HepG2 (cell line): ENCODE results near the gene MYO1C. TPM values are rescaled to one million over a fixed set of nuclear protein-coding genes. Genes with fewer than 3 reads are reported as not detected.
A peak's percentile ranks its signal among the peaks of the same experiment; 100 is the strongest.

Source experiments
- ARNTL ChIP-seq: sonication (generic); formaldehyde crosslinking; IDR thresholded peaks from 2 replicates; pipeline ENCODE4 v1.4.0; 2020; ENCODE audit warnings: mild to moderate bottlenecking, missing genetic modification reagents
- ATF7-NPFF ChIP-seq: sonication (generic); formaldehyde crosslinking; IDR thresholded peaks from 2 replicates; pipeline ENCODE4 v1.8.1; 2023; ENCODE audit warnings: mild to moderate bottlenecking, low read depth, missing genetic modification reagents, moderate library complexity
- CHD2 ChIP-seq: IDR thresholded peaks from 2 replicates; pipeline ENCODE4 v1.6.1; 2011; ENCODE audit warnings: low read depth, low read length, improper control_type of control experiment
- CSRNP2 ChIP-seq: sonication (generic); formaldehyde crosslinking; conservative IDR thresholded peaks from 2 replicates; pipeline ENCODE4 v1.8.0; 2022; ENCODE audit warnings: low read depth, missing genetic modification reagents
- EP300 ChIP-seq, 3 experiments: sonication (generic) in 1 of 3; formaldehyde crosslinking in 1 of 3; IDR thresholded peaks; 2 replicates each; pipeline versions ENCODE4 v1.5.1 to v1.6.1; 2011 to 2020; ENCODE audit warnings: low read depth in 2 of 3, low read length in 2 of 3, borderline replicate concordance in 1 of 3, improper control_type of control experiment in 1 of 3, mild to moderate bottlenecking in 1 of 3, missing genetic modification reagents in 1 of 3, moderate library complexity in 1 of 3
- IRX3 ChIP-seq: sonication (generic); formaldehyde crosslinking; IDR thresholded peaks from 2 replicates; pipeline ENCODE4 v1.8.1; 2023; ENCODE audit warnings: mild to moderate bottlenecking, low read depth, missing genetic modification reagents, borderline replicate concordance
- SAP130 ChIP-seq: IDR thresholded peaks from 2 replicates; pipeline ENCODE4 v1.6.1; 2016; ENCODE audit warnings: low read depth
- SMAD3 ChIP-seq: sonication (generic); formaldehyde crosslinking; IDR thresholded peaks from 2 replicates; pipeline ENCODE4 v1.4.0; 2020; ENCODE audit warnings: missing genetic modification reagents
- TRAFD1 ChIP-seq: sonication (generic); formaldehyde crosslinking; IDR thresholded peaks from 2 replicates; pipeline ENCODE4 v1.5.1; 2020; ENCODE audit warnings: missing genetic modification reagents, mild to moderate bottlenecking, borderline replicate concordance
- TRIM22 ChIP-seq: fragments of 450-650 bp; IDR thresholded peaks from 2 replicates; pipeline ENCODE4 v1.6.1; 2017
- ZMYM3 ChIP-seq: sonication (generic); formaldehyde crosslinking; IDR thresholded peaks from 2 replicates; pipeline ENCODE4 v1.5.1; 2020; ENCODE audit warnings: mild to moderate bottlenecking, missing genetic modification reagents
- ZNF572 ChIP-seq: sonication (generic); formaldehyde crosslinking; IDR thresholded peaks from 2 replicates; pipeline ENCODE4 v1.5.1; 2020; ENCODE audit warnings: mild to moderate bottlenecking, missing genetic modification reagents
- ZNF615 ChIP-seq: sonication (generic); formaldehyde crosslinking; IDR thresholded peaks from 2 replicates; pipeline ENCODE4 v1.5.0; 2020; ENCODE audit warnings: mild to moderate bottlenecking, missing genetic modification reagents, borderline replicate concordance
- ZNF713 ChIP-seq: sonication (generic); formaldehyde crosslinking; IDR thresholded peaks from 2 replicates; pipeline ENCODE4 v1.4.0; 2020; ENCODE audit warnings: mild to moderate bottlenecking, missing genetic modification reagents
- ZUFSP ChIP-seq: sonication (generic); formaldehyde crosslinking; IDR thresholded peaks from 2 replicates; pipeline ENCODE4 v1.9.0; 2021; ENCODE audit warnings: missing genetic modification reagents, mild to moderate bottlenecking, borderline replicate concordance
- polyA plus RNA-seq, 8 experiments: library from polyadenylated mRNA; depleted of rRNA in 3 of 8; stranded (reverse) in 7 of 8; unstranded in 1 of 8; fragments of >200 nt; fragmentation: Illumina TruSeq in 4 of 8; extraction: Trizol in 4 of 8; gene quantifications; 2 replicates each; pipeline versions ENCODE4 v1.2.1 to v1.2.3, GENCODE V29; 2011 to 2016; ENCODE audit warnings: low read depth in 4 of 8, missing spikeins in 1 of 8, mixed read lengths in 1 of 8; ENCODE audit not compliant: insufficient read depth in 1 of 8
- total RNA-seq, 5 experiments: library from RNA; depleted of rRNA; stranded (reverse); fragments of >200 nt; fragmentation: Illumina TruSeq; extraction: Trizol; gene quantifications; 2 replicates each; pipeline ENCODE4 v1.2.3, GENCODE V29; 2016; ENCODE audit warnings: low read depth in 1 of 5
- TF ChIP-seq, protein P1 (sequence below): sonication (generic); formaldehyde crosslinking; IDR thresholded peaks from 2 replicates; pipeline ENCODE4 v1.4.0; 2020; ENCODE audit warnings: mild to moderate bottlenecking, missing genetic modification reagents, borderline replicate concordance

The MYO1C gene
- total and polyA plus RNA-seq, 2 of the 13 experiments (the other 11 are each of a cell fraction or from before 2014, with no cell fraction given): 22.7 to 40.8 TPM

DNA sequence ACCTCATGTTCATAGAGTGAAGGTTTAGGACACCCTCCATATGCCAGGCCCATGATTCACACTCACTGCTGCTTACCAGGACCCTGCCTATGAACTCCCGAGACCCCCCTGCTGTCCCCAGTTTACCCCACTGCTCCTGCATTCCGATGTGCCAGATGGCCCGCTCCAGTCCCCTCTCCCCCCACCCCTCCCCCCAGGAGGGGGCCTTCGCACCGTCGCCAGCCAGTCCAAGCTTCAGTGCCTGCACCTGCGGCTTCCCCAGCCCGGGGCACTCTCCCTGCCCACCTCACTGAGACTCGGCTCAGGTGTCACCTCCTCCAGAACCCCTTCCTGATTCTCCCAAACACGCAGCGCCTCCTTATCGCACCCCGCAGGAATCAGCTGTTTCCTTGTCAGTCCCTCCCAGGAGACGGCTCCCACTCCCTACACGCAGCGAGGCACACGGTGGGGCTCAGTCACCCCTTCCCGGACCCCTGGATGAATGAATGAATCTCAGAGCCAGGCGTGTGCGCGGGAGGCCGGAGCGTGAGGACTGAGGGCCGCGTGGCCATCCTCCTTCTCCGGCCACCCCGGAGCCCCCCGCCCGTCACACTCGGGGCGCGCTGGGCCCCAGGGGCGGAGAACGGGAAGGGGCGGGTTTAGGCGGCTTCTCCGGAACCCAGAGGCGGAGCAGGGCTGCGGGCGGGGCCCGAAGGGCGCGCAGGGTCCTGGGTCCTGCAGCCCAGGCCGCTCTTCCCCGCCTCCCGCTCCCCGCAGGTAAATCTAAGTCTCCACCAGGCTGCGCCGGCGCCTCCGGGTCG lies 1.6 kb downstream of the MYO1C start (continued):
- TF ChIP-seq ZNF572 (0 out of 2 replicates have a peak, but pooled peaks have one; percentile 35), ATF7-NPFF (CRISPR knock-in tag) (no peak), IRX3 (no peak), CHD2 (no peak), TRIM22 (no peak), ZUFSP (CRISPR knock-in tag) (no peak), ZMYM3 (CRISPR knock-in tag) (no peak; the same call in none of the 2 replicates), ARNTL (no peak), CSRNP2 (CRISPR knock-in tag) (no peak), ZNF615 (CRISPR knock-in tag) (no peak), SAP130 (peak; percentile 82), TRAFD1 (CRISPR knock-in tag) (no peak), SMAD3 (no peak), EP300 (IDR thresholded peaks at IDR 0.05; ENCODE audit: low read depth in 2 of 2, low read length in 2 of 2) (0 out of 4 replicates have a peak, but pooled peaks of 1 of the 2 experiments have one; percentile 33), EP300 (CRISPR knock-in tag; IDR thresholded peaks at IDR 0.05; ENCODE audit: borderline replicate concordance) (0 out of 2 replicates have a peak, but pooled peaks have one; percentile 14), ZNF713 (CRISPR knock-in tag) (no peak)
- TF ChIP-seq, protein P1, sequence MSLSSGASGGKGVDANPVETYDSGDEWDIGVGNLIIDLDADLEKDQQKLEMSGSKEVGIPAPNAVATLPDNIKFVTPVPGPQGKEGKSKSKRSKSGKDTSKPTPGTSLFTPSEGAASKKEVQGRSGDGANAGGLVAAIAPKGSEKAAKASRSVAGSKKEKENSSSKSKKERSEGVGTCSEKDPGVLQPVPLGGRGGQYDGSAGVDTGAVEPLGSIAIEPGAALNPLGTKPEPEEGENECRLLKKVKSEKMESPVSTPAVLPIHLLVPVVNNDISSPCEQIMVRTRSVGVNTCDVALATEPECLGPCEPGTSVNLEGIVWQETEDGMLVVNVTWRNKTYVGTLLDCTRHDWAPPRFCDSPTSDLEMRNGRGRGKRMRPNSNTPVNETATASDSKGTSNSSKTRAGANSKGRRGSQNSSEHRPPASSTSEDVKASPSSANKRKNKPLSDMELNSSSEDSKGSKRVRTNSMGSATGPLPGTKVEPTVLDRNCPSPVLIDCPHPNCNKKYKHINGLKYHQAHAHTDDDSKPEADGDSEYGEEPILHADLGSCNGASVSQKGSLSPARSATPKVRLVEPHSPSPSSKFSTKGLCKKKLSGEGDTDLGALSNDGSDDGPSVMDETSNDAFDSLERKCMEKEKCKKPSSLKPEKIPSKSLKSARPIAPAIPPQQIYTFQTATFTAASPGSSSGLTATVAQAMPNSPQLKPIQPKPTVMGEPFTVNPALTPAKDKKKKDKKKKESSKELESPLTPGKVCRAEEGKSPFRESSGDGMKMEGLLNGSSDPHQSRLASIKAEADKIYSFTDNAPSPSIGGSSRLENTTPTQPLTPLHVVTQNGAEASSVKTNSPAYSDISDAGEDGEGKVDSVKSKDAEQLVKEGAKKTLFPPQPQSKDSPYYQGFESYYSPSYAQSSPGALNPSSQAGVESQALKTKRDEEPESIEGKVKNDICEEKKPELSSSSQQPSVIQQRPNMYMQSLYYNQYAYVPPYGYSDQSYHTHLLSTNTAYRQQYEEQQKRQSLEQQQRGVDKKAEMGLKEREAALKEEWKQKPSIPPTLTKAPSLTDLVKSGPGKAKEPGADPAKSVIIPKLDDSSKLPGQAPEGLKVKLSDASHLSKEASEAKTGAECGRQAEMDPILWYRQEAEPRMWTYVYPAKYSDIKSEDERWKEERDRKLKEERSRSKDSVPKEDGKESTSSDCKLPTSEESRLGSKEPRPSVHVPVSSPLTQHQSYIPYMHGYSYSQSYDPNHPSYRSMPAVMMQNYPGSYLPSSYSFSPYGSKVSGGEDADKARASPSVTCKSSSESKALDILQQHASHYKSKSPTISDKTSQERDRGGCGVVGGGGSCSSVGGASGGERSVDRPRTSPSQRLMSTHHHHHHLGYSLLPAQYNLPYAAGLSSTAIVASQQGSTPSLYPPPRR (CRISPR knock-in tag): peak; percentile 38; the same call in 1 of the 2 replicates
